ENCODE data around the gene PRUNE2.

DNA sequence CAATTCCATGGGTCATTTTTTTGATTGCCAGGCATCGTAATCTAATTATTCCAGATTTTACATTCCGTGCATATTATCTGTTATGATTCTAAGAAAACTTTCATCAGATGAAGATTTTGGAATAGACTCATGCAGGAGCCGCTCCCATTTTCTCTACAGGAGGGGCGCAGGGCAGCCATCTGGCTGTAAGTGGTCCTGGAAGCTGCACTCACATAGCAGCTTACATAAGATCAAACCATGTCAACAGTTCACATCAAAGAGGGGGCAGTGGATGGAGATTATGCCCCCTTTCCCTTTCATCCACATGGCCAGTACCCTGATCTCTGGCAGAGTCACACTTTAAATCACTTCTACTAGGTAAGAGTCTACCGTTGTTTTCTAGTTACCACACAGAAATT lies 214.9 kb downstream of the PRUNE2 start:
- no peak for TF ChIP-seq EZH2 (IDR thresholded peaks at IDR 0.05; ENCODE audit: low read depth, low read length, severe bottlenecking)
- TF ChIP-seq, protein P1, sequence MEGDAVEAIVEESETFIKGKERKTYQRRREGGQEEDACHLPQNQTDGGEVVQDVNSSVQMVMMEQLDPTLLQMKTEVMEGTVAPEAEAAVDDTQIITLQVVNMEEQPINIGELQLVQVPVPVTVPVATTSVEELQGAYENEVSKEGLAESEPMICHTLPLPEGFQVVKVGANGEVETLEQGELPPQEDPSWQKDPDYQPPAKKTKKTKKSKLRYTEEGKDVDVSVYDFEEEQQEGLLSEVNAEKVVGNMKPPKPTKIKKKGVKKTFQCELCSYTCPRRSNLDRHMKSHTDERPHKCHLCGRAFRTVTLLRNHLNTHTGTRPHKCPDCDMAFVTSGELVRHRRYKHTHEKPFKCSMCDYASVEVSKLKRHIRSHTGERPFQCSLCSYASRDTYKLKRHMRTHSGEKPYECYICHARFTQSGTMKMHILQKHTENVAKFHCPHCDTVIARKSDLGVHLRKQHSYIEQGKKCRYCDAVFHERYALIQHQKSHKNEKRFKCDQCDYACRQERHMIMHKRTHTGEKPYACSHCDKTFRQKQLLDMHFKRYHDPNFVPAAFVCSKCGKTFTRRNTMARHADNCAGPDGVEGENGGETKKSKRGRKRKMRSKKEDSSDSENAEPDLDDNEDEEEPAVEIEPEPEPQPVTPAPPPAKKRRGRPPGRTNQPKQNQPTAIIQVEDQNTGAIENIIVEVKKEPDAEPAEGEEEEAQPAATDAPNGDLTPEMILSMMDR (IDR thresholded peaks at IDR 0.05; ENCODE audit: control extremely low read depth in 1 of 3, insufficient read depth in 1 of 3, low read depth in 1 of 3, low read length in 3 of 3): no peak
- TF ChIP-seq GABPA (IDR thresholded peaks at IDR 0.05; ENCODE audit: borderline replicate concordance, insufficient read depth, low read length): no peak
- TF ChIP-seq SRF (IDR thresholded peaks at IDR 0.05; ENCODE audit: low read depth, low read length): no peak
- TF ChIP-seq POLR2A (IDR thresholded peaks at IDR 0.05; ENCODE audit: control extremely low read depth in 1 of 2, low read depth in 2 of 2, low read length in 2 of 2): no peak
- no peak for TF ChIP-seq CEBPB (IDR thresholded peaks at IDR 0.05; ENCODE audit: low read depth, low read length)
- TF ChIP-seq EP300 (IDR thresholded peaks at IDR 0.05; ENCODE audit: borderline replicate concordance in 1 of 2, low read depth in 2 of 2, low read length in 2 of 2): no peak
- TF ChIP-seq RAD21 (IDR thresholded peaks at IDR 0.05 in 1 of 2, conservative IDR thresholded peaks at IDR 0.05 in 1 of 2; ENCODE audit: low read depth in 2 of 2, low read length in 2 of 2): no peak
- no peak for TF ChIP-seq RFX5 (IDR thresholded peaks at IDR 0.05; ENCODE audit: borderline replicate concordance, low read depth, low read length)

All from H1 (cell line).